H1 (cell line): Measurements from ENCODE around the gene EID1. TPM values are rescaled to one million over a fixed set of nuclear protein-coding genes. Genes with fewer than 3 reads are reported as not detected.

Experiments used
- CTCF ChIA-PET: fragments of 300-600 bp; sonication (Branson Sonifier 250); formaldehyde crosslinking; loops from one replicate; lab custom pipeline; 2021; ENCODE audit not compliant: partially characterized antibody; lab: Charles Lee
- POLR2A ChIA-PET: fragments of 300-600 bp; sonication (Branson Sonifier 250); formaldehyde crosslinking; loops from one replicate; lab custom pipeline; 2021; ENCODE audit warnings: inconsistent platforms; ENCODE audit not compliant: partially characterized antibody; lab: Charles Lee
- DNase-seq, 2 experiments: peaks; one replicate each; pipeline versions ENCODE4 v3.0.0 to v3.0.0-alpha.2; 2010 to 2022; ENCODE audit warnings: low spot score in 2 of 2, low read depth in 1 of 2, mixed read lengths in 1 of 2
- FAIRE-seq: peaks from 2 replicates; lab custom pipeline; 2011; peaks lifted over from hg19 to GRCh38; lab: Jason Lieb, UNC
- H2AFZ ChIP-seq: 2 replicates; pipeline ENCODE4 v1.8.1; 2012; ENCODE audit warnings: low read length, inconsistent platforms
- H2AK5ac ChIP-seq: 2 replicates; pipeline ENCODE4 v1.6.1; 2013; ENCODE audit warnings: low read depth, low read length
- H2BK120ac ChIP-seq: replicated peaks from 2 replicates; pipeline ENCODE3; 2013; ENCODE audit warnings: low read depth, low read length, inconsistent platforms
- H2BK12ac ChIP-seq: 2 replicates; pipeline ENCODE4 v1.6.1; 2013; ENCODE audit warnings: low read depth, low read length
- H2BK15ac ChIP-seq: 2 replicates; pipeline ENCODE4 v1.6.1; 2013; ENCODE audit warnings: low read length
- H2BK20ac ChIP-seq: 2 replicates; pipeline ENCODE4 v1.6.1; 2013; ENCODE audit warnings: low read length
- H2BK5ac ChIP-seq: 2 replicates; pipeline ENCODE4 v1.6.1; 2013; ENCODE audit warnings: low read depth, low read length
- H3K14ac ChIP-seq: 2 replicates; pipeline ENCODE4 v1.6.1; 2013; ENCODE audit warnings: inconsistent platforms; ENCODE audit not compliant: insufficient read length
- H3K18ac ChIP-seq: 2 replicates; pipeline ENCODE4 v1.6.1; 2013; ENCODE audit warnings: low read length; ENCODE audit errors: extremely low read depth
- H3K23ac ChIP-seq: 2 replicates; pipeline ENCODE4 v1.6.1; 2013; ENCODE audit warnings: inconsistent platforms; ENCODE audit not compliant: insufficient read length
- H3K23me2 ChIP-seq: 2 replicates; pipeline ENCODE4 v1.6.1; 2013; ENCODE audit warnings: low read depth, low read length
- H3K27ac ChIP-seq: 2 replicates; pipeline ENCODE4 v1.6.1; 2011; ENCODE audit warnings: low read depth, low read length, inconsistent platforms
- H3K27me3 ChIP-seq, 4 experiments: replicated peaks in 1 of 4; 1 replicate in 1 of 4; 2 replicates in 3 of 4; pipeline versions ENCODE4 v1.6.1 to v1.8.1; 2011 to 2013; ENCODE audit warnings: low read length in 3 of 4, mild to moderate bottlenecking in 3 of 4, inconsistent platforms in 2 of 4, mixed read lengths in 2 of 4, moderate library complexity in 1 of 4; ENCODE audit not compliant: control insufficient read depth in 3 of 4, insufficient read depth in 3 of 4; ENCODE audit errors: extremely low read depth in 1 of 4
- H3K36me3 ChIP-seq, 4 experiments: 2 replicates each; pipeline versions ENCODE4 v1.6.1 to v1.8.1; 2011 to 2013; ENCODE audit warnings: mild to moderate bottlenecking in 4 of 4, low read length in 3 of 4, moderate library complexity in 2 of 4, control low read depth in 1 of 4, inconsistent platforms in 1 of 4; ENCODE audit not compliant: insufficient read depth in 4 of 4, control insufficient read depth in 2 of 4
- H3K4ac ChIP-seq: replicated peaks from 2 replicates; pipeline ENCODE3; 2013; ENCODE audit warnings: low read length, low read depth, mixed read lengths, inconsistent platforms; ENCODE audit not compliant: insufficient read length
- H3K4me1 ChIP-seq, 4 experiments: replicated peaks in 1 of 4; 1 replicate in 1 of 4; 2 replicates in 3 of 4; pipeline versions ENCODE4 v1.6.1 to v1.8.1; 2011 to 2013; ENCODE audit warnings: low read length in 3 of 4, inconsistent platforms in 2 of 4, mixed read lengths in 1 of 4; ENCODE audit not compliant: insufficient read depth in 4 of 4, control insufficient read depth in 3 of 4
- H3K4me2 ChIP-seq, 2 experiments: 2 replicates each; pipeline versions ENCODE4 v1.6.1 to v1.8.1; 2011 to 2013; ENCODE audit warnings: low read depth in 2 of 2, low read length in 2 of 2, control low read depth in 1 of 2, inconsistent platforms in 1 of 2, mild to moderate bottlenecking in 1 of 2; ENCODE audit not compliant: insufficient read depth in 1 of 2
- H3K4me3 ChIP-seq, 4 experiments: fragments of 200-600, 300-600 bp in 1 of 4; sonication (generic), shearing (Covaris generic), sonication (Bioruptor Twin) in 1 of 4; 2 replicates each; pipeline versions ENCODE4 v1.5.1 to v1.8.1; 2011 to 2016; ENCODE audit warnings: low read length in 4 of 4, low read depth in 3 of 4, control low read depth in 2 of 4, inconsistent platforms in 2 of 4, mild to moderate bottlenecking in 2 of 4, mixed read lengths in 1 of 4, moderate library complexity in 1 of 4; ENCODE audit not compliant: insufficient read depth in 2 of 4; ENCODE audit errors: extremely low read depth in 1 of 4
- H3K56ac ChIP-seq: replicated peaks from 2 replicates; pipeline ENCODE3; 2013; ENCODE audit warnings: low read depth, mild to moderate bottlenecking, mixed read lengths, low read length, inconsistent platforms; ENCODE audit not compliant: insufficient read length
- H3K79me1 ChIP-seq: 2 replicates; pipeline ENCODE4 v1.6.1; 2013; ENCODE audit warnings: low read depth, low read length, control low read depth
- H3K79me2 ChIP-seq, 2 experiments: 2 replicates each; pipeline versions ENCODE4 v1.6.1 to v1.8.1; 2012 to 2013; ENCODE audit warnings: low read length in 2 of 2, mild to moderate bottlenecking in 2 of 2, inconsistent platforms in 1 of 2; ENCODE audit not compliant: insufficient read depth in 2 of 2, control insufficient read depth in 1 of 2
- H3K9ac ChIP-seq, 4 experiments: replicated peaks in 1 of 4; 1 replicate in 1 of 4; 2 replicates in 3 of 4; pipeline versions ENCODE4 v1.6.1 to v1.8.1; 2011 to 2013; ENCODE audit warnings: low read depth in 3 of 4, low read length in 3 of 4, control low read depth in 2 of 4, mild to moderate bottlenecking in 2 of 4, moderate library complexity in 2 of 4, inconsistent platforms in 1 of 4; ENCODE audit errors: extremely low read depth in 1 of 4
- H3K9me3 ChIP-seq, 2 experiments: 2 replicates each; pipeline versions ENCODE4 v1.6.1 to v1.8.1; 2012 to 2013; ENCODE audit warnings: mild to moderate bottlenecking in 2 of 2, moderate library complexity in 2 of 2, control low read depth in 1 of 2, inconsistent platforms in 1 of 2, low read depth in 1 of 2, low read length in 1 of 2, mixed read lengths in 1 of 2; ENCODE audit not compliant: insufficient read depth in 2 of 2
- H4K20me1 ChIP-seq, 2 experiments: replicated peaks in 1 of 2; 2 replicates each; pipeline versions ENCODE3 to v1.8.1; 2011 to 2013; ENCODE audit warnings: inconsistent platforms in 2 of 2, low read length in 2 of 2, mild to moderate bottlenecking in 1 of 2; ENCODE audit not compliant: insufficient read depth in 2 of 2, control insufficient read depth in 1 of 2
- H4K5ac ChIP-seq: 2 replicates; pipeline ENCODE4 v1.6.1; 2013; ENCODE audit warnings: low read length, low read depth, mixed read lengths, inconsistent platforms; ENCODE audit not compliant: insufficient read length
- H4K8ac ChIP-seq: 2 replicates; pipeline ENCODE4 v1.8.0; 2013; ENCODE audit warnings: mild to moderate bottlenecking, moderate library complexity, low read length, inconsistent platforms; ENCODE audit not compliant: insufficient read depth; ENCODE audit errors: extremely low read depth
- H4K91ac ChIP-seq: replicated peaks from 2 replicates; pipeline ENCODE3; 2013; ENCODE audit warnings: low read length, mixed read lengths, inconsistent platforms; ENCODE audit not compliant: insufficient read length
- CREB1 ChIP-seq: IDR thresholded peaks from 2 replicates; pipeline ENCODE4 v1.6.1; 2012; ENCODE audit warnings: inconsistent platforms
- HDAC2 ChIP-seq, 2 experiments: fragments of 300-600 bp in 1 of 2; sonication (generic) in 1 of 2; IDR thresholded peaks; 2 replicates each; pipeline ENCODE4 v1.6.1; 2011 to 2012; ENCODE audit warnings: low read depth in 2 of 2, low read length in 2 of 2, mild to moderate bottlenecking in 2 of 2, moderate library complexity in 2 of 2, borderline replicate concordance in 1 of 2, inconsistent platforms in 1 of 2
- HDAC6 ChIP-seq: IDR thresholded peaks from one replicate; pipeline ENCODE4 v1.7.1; 2012; ENCODE audit warnings: low read depth, mild to moderate bottlenecking, inconsistent platforms, low read length, moderate library complexity
- NRF1 ChIP-seq: IDR thresholded peaks from 2 replicates; pipeline ENCODE4 v1.6.1; 2011; ENCODE audit warnings: mild to moderate bottlenecking, low read depth, low read length, improper control_type of control experiment
- POLR2AphosphoS5 ChIP-seq: IDR thresholded peaks from 2 replicates; pipeline ENCODE4 v1.6.1; 2011; ENCODE audit warnings: low read depth, low read length
- RNF2 ChIP-seq: fragments of 200-900, 300-1000 bp; sonication (generic); IDR thresholded peaks from 2 replicates; pipeline ENCODE4 v1.7.1; 2016; ENCODE audit warnings: borderline replicate concordance, low read depth, mild to moderate bottlenecking, antibody characterized with exemption, low read length; ENCODE audit not compliant: poor library complexity, severe bottlenecking; ENCODE audit errors: missing control alignments
- WGBS, 2 experiments: shearing (Covaris generic) in 1 of 2; methylation state at CpG; one replicate each; pipeline versions ENCODE4 v1.1.6 to v1.1.7; 2013 to 2015; ENCODE audit warnings: low lambda C conversion rate in 2 of 2, mixed read lengths in 2 of 2, inconsistent platforms in 1 of 2, low coverage in 1 of 2, missing lambda C conversion rate in 1 of 2; ENCODE audit not compliant: insufficient replicate concordance in 2 of 2, insufficient coverage in 1 of 2, insufficient read length in 1 of 2; ENCODE audit errors: extremely low coverage in 1 of 2, missing lambda C conversion rate in 1 of 2; 5-methylcytosine and 5-hydroxymethylcytosine counted together
- polyA plus RNA-seq, 7 experiments: library from polyadenylated mRNA; depleted of rRNA in 3 of 7; stranded (reverse) in 5 of 7; unstranded in 2 of 7; fragments of >200 nt in 5 of 7; fragments of 200-250 nt in 2 of 7; gene quantifications; 1 replicate in 5 of 7; 2 replicates in 1 of 7; 4 replicates in 1 of 7; pipeline versions ENCODE4 v1.2.1 to v1.2.3, GENCODE V29; 2011 to 2013; ENCODE audit warnings: missing spikeins in 2 of 7, mixed read lengths in 2 of 7
- total RNA-seq: library from RNA; stranded (reverse); fragmentation: NEBNext Ultra II Directional; extraction: Animal tissue kit (Norgen Biotek cat#: 25700); gene quantifications from 2 replicates; pipeline ENCODE4 v1.2.1, GENCODE V29; 2021
- TF ChIP-seq, protein P1 (sequence below): IDR thresholded peaks from 2 replicates; pipeline ENCODE4 v1.6.1; 2012; ENCODE audit warnings: inconsistent platforms

EID1 gene
- total and polyA plus RNA-seq, 2 of the 8 experiments (the other 6 are each of a cell fraction or from before 2014, with no cell fraction given): 101 to 110 TPM

DNA sequence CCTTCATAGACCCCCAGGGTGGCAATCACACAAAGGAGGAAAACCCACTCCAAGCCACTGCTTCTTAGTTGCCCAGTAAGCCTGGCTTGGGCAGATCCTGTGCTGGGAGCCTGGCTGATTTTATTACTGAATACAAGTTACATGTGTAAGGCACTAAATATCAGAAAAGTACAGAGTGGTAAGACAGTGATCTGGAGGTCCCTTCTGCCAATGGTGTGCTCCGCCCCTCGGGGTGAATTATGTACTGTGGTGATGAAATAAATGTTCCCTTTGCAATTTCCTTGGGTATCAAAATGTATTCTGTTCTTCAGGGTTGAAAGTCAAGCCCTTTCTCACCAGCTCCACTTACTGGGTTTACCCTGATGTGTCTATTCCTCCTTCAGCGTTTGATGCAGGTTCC, 38.8 kb downstream of the EID1 start:
- Histone ChIP-seq H4K91ac (no peak overlapping the region), H3K14ac (no peak overlapping the region), H3K18ac (no peak overlapping the region), H2AFZ (no peak overlapping the region), H2BK15ac (no peak overlapping the region), H4K8ac (no peak overlapping the region), H3K4me3 (no peak overlapping the region), H3K27ac (no peak overlapping the region), H4K5ac (no peak overlapping the region), H3K9ac (no peak overlapping the region), H3K56ac (no peak overlapping the region), H2BK5ac (no peak overlapping the region), H3K79me2 (no peaks in the 10 kb centered on the region), H3K79me1 (no peaks in the 10 kb centered on the region), H3K23ac (no peak overlapping the region), H3K27me3 (no peaks in the 10 kb centered on the region), H3K36me3 (no peaks in the 10 kb centered on the region), H3K9me3 (no peaks in the 10 kb centered on the region), H3K4me1 (no peaks in the 10 kb centered on the region), H2BK120ac (no peak overlapping the region), H4K20me1 (no peaks in the 10 kb centered on the region), H3K23me2 (no peaks in the 10 kb centered on the region), H2BK20ac (no peak overlapping the region)
- POLR2A ChIA-PET: interaction anchor here (0.6 kb wide), 1 partner anchor 22 kb away, joined by 3 read pairs; no protein-coding TSS in a partner anchor
- WGBS, 2 experiments: 84% methylated on average over 3 of the region's 3 CpGs; no CpG with 5 or more reads in 1 of the 2 experiments
- no peak for DNase-seq
- no peak for FAIRE-seq
- CTCF ChIA-PET: interaction anchor here (1.3 to 1.8 kb wide), 2 partner anchors 14 to 54 kb away, joined by 3 to 9 read pairs; no protein-coding TSS in a partner anchor
- TF ChIP-seq, protein P1, sequence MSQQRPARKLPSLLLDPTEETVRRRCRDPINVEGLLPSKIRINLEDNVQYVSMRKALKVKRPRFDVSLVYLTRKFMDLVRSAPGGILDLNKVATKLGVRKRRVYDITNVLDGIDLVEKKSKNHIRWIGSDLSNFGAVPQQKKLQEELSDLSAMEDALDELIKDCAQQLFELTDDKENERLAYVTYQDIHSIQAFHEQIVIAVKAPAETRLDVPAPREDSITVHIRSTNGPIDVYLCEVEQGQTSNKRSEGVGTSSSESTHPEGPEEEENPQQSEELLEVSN: no peak
- TF ChIP-seq HDAC6: no peak
- TF ChIP-seq RNF2: no peak
- no peak for TF ChIP-seq NRF1
- no peak for TF ChIP-seq CREB1
- TF ChIP-seq POLR2AphosphoS5: no peak
- no peak for TF ChIP-seq HDAC2 (IDR thresholded peaks at IDR 0.05; ENCODE audit: borderline replicate concordance in 1 of 2, low read depth in 2 of 2, low read length in 2 of 2)
- TF ChIP-seq, all 59 proteins: peak for 0
- no peak overlapping the region for H2AK5ac ChIP-seq
- H2BK12ac ChIP-seq: no peak overlapping the region
- H3K4me2 ChIP-seq: no peak overlapping the region
- H3K4ac ChIP-seq: no peak overlapping the region
